Bronchial epithelial cell (primary cell): ENCODE measurements around the gene APOL3. TPM values are rescaled to one million over a fixed set of nuclear protein-coding genes. Genes with fewer than 3 reads are reported as not detected.
"Not testable (repeated sequence)": the region's sequence is repeated elsewhere in the genome, so short reads cannot be mapped to it uniquely, and the experiment has no call there.

ENCODE experiments used
- DNase-seq: peaks from one replicate; pipeline ENCODE4 v3.0.0-alpha.2; 2010; ENCODE audit warnings: low read depth
- FAIRE-seq: peaks from 2 replicates; lab custom pipeline; 2011; peaks lifted over from hg19 to GRCh38; lab: Jason Lieb, UNC
- H3K27me3 ChIP-seq: 2 replicates; pipeline ENCODE4 v1.5.1; 2011; ENCODE audit warnings: low read length; ENCODE audit not compliant: control insufficient read depth, insufficient read depth
- H3K36me3 ChIP-seq: 2 replicates; pipeline ENCODE4 v1.5.1; 2011; ENCODE audit warnings: low read length; ENCODE audit not compliant: control insufficient read depth, insufficient read depth
- H3K4me3 ChIP-seq: 2 replicates; pipeline ENCODE4 v1.5.1; 2011; ENCODE audit warnings: mild to moderate bottlenecking, low read depth, low read length, control low read depth
- CTCF ChIP-seq: IDR thresholded peaks from 2 replicates; pipeline ENCODE4 v1.5.1; 2011; ENCODE audit warnings: mild to moderate bottlenecking, moderate library complexity, low read length, control low read depth, inconsistent platforms; ENCODE audit not compliant: insufficient read depth, severe bottlenecking
- total RNA-seq: library from RNA; depleted of rRNA; stranded (reverse); fragments of >200 nt; gene quantifications from 2 replicates; pipeline ENCODE4 v1.2.1, GENCODE V29; 2014

Gene APOL3
- total RNA-seq, 1 donor from 2014 or later: not detected

- Histone ChIP-seq H3K4me3 (no peak overlapping the region), H3K27me3 (peaks cover 2% of the 10 kb centered on the region), H3K36me3 (no peaks in the 10 kb centered on the region)
- TF ChIP-seq CTCF: no peak
- no peak for DNase-seq
- no peak for FAIRE-seq
These were observed 19.1 kb downstream of the APOL3 start for GRCh38 chr22:36141481-36141880.

GRCh38 chr22:36138709-36139108 is 21.8 kb downstream of the APOL3 start:
- not testable (repeated sequence) for H3K36me3 ChIP-seq, H3K4me3 ChIP-seq, DNase-seq, H3K27me3 ChIP-seq
- peak; percentile 64 for FAIRE-seq

GRCh38 chr22:36136988-36137387 is 23.6 kb downstream of the APOL3 start:
- no peaks in the 10 kb centered on the region for H3K36me3 ChIP-seq
- H3K27me3 ChIP-seq: peaks cover 2% of the 10 kb centered on the region
- peak; percentile 52 for FAIRE-seq
- no peak for DNase-seq
- no peak overlapping the region for H3K4me3 ChIP-seq
- no peak for TF ChIP-seq CTCF

GRCh38 chr22:36136475-36136874 is 24.1 kb downstream of the APOL3 start:
- FAIRE-seq: no peak
- Histone ChIP-seq H3K27me3 (peaks cover 2% of the 10 kb centered on the region), H3K36me3 (no peaks in the 10 kb centered on the region), H3K4me3 (no peak overlapping the region)
- no peak for TF ChIP-seq CTCF
- DNase-seq: no peak

- no peak for TF ChIP-seq CTCF
- Histone ChIP-seq H3K4me3 (no peak overlapping the region), H3K27me3 (peaks cover 2% of the 10 kb centered on the region), H3K36me3 (no peaks in the 10 kb centered on the region)
- no peak for DNase-seq
- no peak for FAIRE-seq
These were observed 25.1 kb downstream of the APOL3 start for GRCh38 chr22:36135306-36135980.

- DNase-seq (no peak), FAIRE-seq (no peak)
- Histone ChIP-seq H3K27me3 (peaks cover 2% of the 10 kb centered on the region), H3K4me3 (no peak overlapping the region), H3K36me3 (no peaks in the 10 kb centered on the region)
- no peak for TF ChIP-seq CTCF
These were observed 26.4 kb downstream of the APOL3 start for GRCh38 chr22:36134182-36134581.
